Measurements from ENCODE around the gene LRRFIP1.
A peak's percentile ranks its signal among the peaks of the same experiment; 100 is the strongest.
"Not testable (repeated sequence)": the region's sequence is repeated elsewhere in the genome, so short reads cannot be mapped to it uniquely, and the experiment has no call there.

Gene LRRFIP1

DNA sequence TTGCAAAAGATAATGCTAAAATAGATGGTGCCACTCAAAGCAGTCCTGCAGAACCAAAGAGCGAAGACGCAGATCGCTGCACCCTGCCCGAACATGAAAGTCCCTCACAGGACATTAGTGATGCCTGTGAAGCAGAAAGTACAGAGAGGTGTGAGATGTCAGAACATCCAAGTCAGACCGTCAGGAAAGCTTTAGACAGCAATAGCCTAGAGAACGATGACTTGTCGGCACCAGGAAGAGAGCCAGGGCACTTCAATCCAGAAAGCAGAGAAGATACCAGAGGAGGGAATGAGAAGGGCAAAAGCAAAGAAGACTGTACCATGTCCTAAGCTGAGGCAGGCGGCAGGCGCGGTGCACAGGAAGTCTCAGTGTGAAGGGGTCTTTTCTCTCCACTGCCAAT lies 136.4 kb downstream of the LRRFIP1 start:
- no peak for ATAC-seq
- peaks cover 62% of the 10 kb centered on the region for H3K36me3 Mint-ChIP-seq
- no peak overlapping the region for H3K4me3 Mint-ChIP-seq
- H3K27me3 Mint-ChIP-seq: no peaks in the 10 kb centered on the region
- no peak overlapping the region for H3K27ac Mint-ChIP-seq
- H3K9me3 Mint-ChIP-seq: no peaks in the 10 kb centered on the region
- no peaks in the 10 kb centered on the region for H3K4me1 Mint-ChIP-seq

DNA sequence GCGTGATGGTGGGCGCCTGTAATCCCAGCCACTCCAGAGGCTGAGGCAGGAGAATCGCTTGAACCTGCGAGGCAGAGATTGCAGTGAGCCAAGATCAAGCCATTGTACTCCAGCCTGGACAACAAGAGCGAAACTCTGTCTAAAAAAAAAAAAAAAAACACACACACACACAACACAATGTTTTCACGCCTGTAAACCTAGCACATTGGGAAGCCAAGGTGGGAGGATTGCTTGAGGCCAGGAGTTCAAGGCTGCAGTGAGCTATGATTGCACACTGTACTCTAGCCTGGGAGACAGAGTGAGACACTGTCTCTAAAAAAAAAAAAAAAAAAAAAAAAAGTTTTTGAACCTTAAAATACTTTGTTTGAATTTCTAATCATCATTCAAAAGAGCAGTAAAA lies 137.7 kb downstream of the LRRFIP1 start:
- not testable (repeated sequence) for H3K9me3 Mint-ChIP-seq, H3K4me1 Mint-ChIP-seq, ATAC-seq, H3K27ac Mint-ChIP-seq, H3K27me3 Mint-ChIP-seq, H3K4me3 Mint-ChIP-seq
- peaks cover 63% of the 10 kb centered on the region for H3K36me3 Mint-ChIP-seq

DNA sequence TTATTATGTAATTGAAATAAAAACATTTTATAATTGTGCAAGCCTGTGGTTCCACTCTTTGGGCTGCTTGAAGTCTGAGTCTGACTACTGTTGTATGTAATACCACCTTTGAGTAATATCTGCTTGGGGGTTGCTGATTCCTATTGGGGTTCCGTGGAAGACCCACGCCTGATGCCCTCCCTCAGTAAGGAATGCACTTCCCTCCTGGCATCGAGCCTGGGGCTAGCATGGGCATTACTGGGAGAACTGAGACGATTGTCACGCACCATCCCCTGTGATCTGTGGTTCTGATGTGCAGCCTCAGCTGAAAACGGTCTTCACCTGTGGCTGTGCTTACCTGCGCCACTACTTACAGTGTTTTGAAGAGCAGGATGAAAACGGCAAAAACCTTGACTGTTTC lies 138.5 kb downstream of the LRRFIP1 start:
- no peaks in the 10 kb centered on the region for H3K27me3 Mint-ChIP-seq
- no peak overlapping the region for H3K4me3 Mint-ChIP-seq
- peaks cover 62% of the 10 kb centered on the region for H3K36me3 Mint-ChIP-seq
- no peak for ATAC-seq
- no peaks in the 10 kb centered on the region for H3K9me3 Mint-ChIP-seq
- H3K27ac Mint-ChIP-seq: no peak overlapping the region
- no peaks in the 10 kb centered on the region for H3K4me1 Mint-ChIP-seq

DNA sequence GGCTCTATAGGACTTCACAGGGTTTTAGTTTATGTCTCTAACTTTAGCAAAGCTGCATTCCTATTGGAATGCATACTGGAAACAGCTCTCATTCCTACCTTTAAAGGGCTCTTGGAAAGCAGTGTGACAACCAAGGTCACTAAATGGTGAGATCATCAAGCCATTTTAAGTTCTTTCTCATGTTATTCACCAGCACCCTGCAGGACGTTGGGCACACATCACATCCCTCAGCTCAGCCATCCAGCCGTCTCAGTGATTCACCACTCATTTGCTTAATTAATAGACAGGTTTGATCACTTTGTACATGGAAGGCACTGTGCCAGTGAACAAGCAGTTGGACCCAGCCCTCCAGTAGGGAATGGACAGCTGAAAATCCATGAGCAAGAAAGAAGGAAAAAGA lies 139.0 kb downstream of the LRRFIP1 start:
- ATAC-seq: no peak
- H3K27ac Mint-ChIP-seq: no peak overlapping the region
- no peak overlapping the region for H3K4me3 Mint-ChIP-seq
- H3K27me3 Mint-ChIP-seq: no peaks in the 10 kb centered on the region
- peaks cover 62% of the 10 kb centered on the region for H3K36me3 Mint-ChIP-seq
- no peaks in the 10 kb centered on the region for H3K4me1 Mint-ChIP-seq
- no peaks in the 10 kb centered on the region for H3K9me3 Mint-ChIP-seq

DNA sequence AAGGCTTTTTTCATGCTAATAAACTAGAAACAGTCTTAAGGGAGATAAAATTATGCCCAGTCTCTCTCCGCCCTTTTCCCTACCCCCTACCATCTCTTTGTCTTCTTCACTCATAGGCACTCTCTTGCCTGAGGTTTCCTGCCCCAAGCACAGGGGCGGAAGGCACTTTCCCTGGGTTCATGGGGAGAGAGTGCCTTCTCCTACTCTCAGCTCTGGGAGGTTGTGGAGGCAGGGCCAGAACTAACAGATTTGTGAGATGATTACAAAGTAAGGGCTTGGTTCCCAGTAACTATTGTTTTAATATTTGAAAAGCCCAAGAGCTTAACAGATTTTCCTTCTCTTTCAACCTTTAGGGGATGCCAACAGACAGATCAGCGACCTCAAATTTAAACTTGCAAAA lies 145.1 kb downstream of the LRRFIP1 start:
- peaks cover 76% of the 10 kb centered on the region for H3K36me3 Mint-ChIP-seq
- no peaks in the 10 kb centered on the region for H3K9me3 Mint-ChIP-seq
- no peak overlapping the region for H3K4me3 Mint-ChIP-seq
- no peaks in the 10 kb centered on the region for H3K27me3 Mint-ChIP-seq
- no peak for ATAC-seq
- no peaks in the 10 kb centered on the region for H3K4me1 Mint-ChIP-seq
- no peak overlapping the region for H3K27ac Mint-ChIP-seq

DNA sequence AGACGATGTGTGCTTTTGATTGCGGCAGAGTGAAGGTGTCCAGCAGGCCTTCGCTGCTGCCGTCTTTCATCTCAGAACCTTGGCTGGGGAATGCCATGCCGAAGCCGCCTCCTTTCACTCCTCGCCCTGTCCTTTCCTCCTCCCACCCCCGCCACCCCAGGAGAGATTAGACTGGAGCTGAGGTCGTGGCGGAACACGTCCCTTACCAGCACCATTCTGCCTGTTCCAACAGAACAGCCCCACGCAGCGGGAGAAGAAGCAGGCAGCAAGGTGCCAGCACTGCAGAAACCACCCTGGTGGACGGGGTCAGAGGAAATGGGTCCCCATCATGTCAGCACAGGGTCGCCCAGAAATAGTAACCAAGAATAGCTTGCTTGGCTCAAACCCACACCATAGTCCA lies 146.4 kb downstream of the LRRFIP1 start:
- Mint-ChIP-seq H3K36me3 (peaks cover 81% of the 10 kb centered on the region), H3K9me3 (no peaks in the 10 kb centered on the region), H3K4me3 (no peak overlapping the region), H3K4me1 (no peaks in the 10 kb centered on the region), H3K27ac (no peak overlapping the region), H3K27me3 (no peaks in the 10 kb centered on the region)
- no peak for ATAC-seq

DNA sequence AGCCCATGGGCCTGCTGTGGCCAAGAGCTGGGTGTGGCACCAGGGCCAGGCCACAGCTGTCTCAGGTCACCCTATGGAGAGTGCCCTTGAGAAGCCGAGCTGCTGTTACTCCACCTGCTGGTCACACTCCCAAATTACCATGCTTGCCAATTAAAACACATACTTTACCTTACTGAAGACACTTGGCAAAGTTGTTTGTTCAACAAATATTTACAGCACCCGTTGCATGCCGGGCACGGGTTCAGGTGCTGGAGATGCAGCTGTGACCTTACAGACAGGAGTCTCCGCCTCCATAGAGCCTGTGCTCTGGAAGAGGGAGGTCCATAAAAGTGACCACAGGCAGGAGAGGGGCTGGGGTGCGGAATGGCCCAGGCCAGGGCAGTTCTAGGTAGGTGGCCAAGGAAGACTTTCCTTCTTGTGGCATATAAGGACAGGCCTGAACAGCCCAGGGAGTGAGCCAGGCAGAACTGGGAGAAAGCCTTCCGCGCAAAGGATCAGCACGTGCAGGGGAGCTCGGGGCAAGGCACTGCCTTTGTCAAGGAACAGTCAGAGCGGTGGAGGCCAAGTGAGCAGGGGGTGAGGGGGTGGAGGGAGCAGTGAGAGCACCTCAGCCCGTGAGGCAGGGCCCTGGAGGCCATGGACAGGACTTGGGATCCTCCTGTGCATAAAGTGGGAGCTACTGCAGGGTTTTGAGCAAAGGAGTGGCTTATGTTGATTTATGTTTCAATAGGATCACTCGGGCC lies 147.6 kb downstream of the LRRFIP1 start:
- no peaks in the 10 kb centered on the region for H3K9me3 Mint-ChIP-seq
- no peak overlapping the region for H3K4me3 Mint-ChIP-seq
- H3K27ac Mint-ChIP-seq: no peak overlapping the region
- H3K27me3 Mint-ChIP-seq: no peaks in the 10 kb centered on the region
- no peaks in the 10 kb centered on the region for H3K4me1 Mint-ChIP-seq
- peak; percentile 63 for ATAC-seq
- peaks cover 83% of the 10 kb centered on the region for H3K36me3 Mint-ChIP-seq

DNA sequence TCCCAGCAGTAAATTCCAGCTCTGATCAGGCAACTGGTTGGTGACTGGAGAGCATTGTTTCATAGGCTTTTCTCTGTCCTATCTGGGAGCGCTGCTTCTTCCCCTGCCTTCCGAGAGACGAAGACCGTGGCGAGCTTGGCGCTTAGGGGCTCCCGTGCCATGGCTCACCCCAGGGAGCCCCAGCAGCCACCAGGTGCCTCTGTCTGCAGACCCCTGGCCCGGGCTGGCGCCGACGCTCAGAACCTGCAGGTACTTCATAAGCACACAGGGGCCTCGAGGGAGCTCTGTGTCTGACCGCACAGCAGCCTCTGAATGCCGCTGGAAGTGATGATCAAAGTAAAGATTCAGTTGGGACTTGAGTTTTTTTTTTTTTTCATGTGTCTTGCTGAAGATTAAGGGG lies 152.1 kb downstream of the LRRFIP1 start:
- Mint-ChIP-seq H3K27ac (no peak overlapping the region), H3K9me3 (peaks cover 2% of the 10 kb centered on the region), H3K27me3 (no peaks in the 10 kb centered on the region), H3K4me1 (no peaks in the 10 kb centered on the region), H3K4me3 (no peak overlapping the region), H3K36me3 (peaks cover 91% of the 10 kb centered on the region)
- ATAC-seq: no peak

DNA sequence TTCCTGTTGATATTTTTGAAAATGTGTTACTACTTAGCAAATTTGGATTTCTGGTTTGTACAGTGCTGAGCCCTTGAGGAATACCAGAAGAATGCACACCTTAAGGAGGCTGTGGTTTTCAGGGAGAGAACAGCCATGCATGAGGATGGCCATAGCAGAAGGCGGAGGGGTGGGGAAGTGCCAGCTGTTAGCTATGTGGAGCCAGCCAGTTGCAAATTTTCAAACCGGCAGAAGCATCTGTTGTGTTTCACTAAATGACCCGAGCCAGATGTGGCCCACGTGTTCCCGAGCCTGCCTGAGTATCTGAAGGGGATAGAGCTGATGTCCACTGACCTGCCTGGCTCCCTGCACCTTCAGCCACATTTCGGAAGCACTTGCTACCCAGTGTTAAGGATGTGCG lies 154.8 kb downstream of the LRRFIP1 start:
- ATAC-seq: no peak
- no peak overlapping the region for H3K4me3 Mint-ChIP-seq
- no peak overlapping the region for H3K27ac Mint-ChIP-seq
- peaks cover 92% of the 10 kb centered on the region for H3K36me3 Mint-ChIP-seq
- H3K27me3 Mint-ChIP-seq: no peaks in the 10 kb centered on the region
- H3K9me3 Mint-ChIP-seq: peaks cover 10% of the 10 kb centered on the region
- H3K4me1 Mint-ChIP-seq: no peaks in the 10 kb centered on the region

DNA sequence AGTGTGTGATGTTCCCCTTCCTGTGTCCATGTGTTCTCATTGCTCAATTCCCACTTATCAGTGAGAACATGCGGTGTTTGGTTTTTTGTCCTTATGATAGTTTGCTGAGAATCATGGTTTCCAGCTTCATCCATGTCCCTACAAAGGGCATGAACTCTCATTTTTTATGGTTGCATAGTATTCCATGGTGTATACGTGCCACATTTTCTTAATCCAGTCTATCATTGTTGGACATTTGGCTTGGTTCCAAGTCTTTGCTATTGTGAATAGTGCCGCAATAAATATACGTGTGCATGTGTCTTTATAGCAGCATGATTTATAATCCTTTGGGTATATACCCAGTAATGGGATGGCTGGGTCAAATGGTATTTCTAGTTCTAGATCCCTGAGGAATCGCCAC lies 156.3 kb downstream of the LRRFIP1 start:
- not testable (repeated sequence) for H3K4me3 Mint-ChIP-seq, H3K4me1 Mint-ChIP-seq, ATAC-seq, H3K27me3 Mint-ChIP-seq, H3K27ac Mint-ChIP-seq
- H3K9me3 Mint-ChIP-seq: peaks cover 10% of the 10 kb centered on the region
- peaks cover 88% of the 10 kb centered on the region for H3K36me3 Mint-ChIP-seq

DNA sequence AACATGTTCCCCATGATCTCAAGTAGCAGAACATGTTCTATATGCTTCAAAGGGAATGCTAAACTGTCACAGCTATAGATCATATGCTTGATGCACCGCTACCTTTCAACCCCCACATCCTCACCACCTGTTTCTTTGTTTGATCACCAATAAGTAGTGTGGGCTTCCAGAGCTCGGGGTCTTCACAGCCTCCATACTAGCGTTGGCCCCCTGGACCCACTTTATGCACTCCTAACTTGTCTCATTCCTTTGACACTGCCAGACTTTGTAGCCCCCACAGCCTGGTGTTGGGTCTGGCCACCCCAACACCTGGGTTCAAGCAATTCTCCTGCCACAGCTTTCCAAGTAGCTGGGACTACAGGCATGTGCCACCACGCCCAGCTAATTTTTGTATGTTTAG lies 159.5 kb downstream of the LRRFIP1 start:
- Mint-ChIP-seq H3K4me1 (no peaks in the 10 kb centered on the region), H3K27ac (no peak overlapping the region), H3K4me3 (no peak overlapping the region), H3K36me3 (peaks cover 72% of the 10 kb centered on the region), H3K9me3 (peaks cover 13% of the 10 kb centered on the region), H3K27me3 (no peaks in the 10 kb centered on the region)
- ATAC-seq: no peak

DNA sequence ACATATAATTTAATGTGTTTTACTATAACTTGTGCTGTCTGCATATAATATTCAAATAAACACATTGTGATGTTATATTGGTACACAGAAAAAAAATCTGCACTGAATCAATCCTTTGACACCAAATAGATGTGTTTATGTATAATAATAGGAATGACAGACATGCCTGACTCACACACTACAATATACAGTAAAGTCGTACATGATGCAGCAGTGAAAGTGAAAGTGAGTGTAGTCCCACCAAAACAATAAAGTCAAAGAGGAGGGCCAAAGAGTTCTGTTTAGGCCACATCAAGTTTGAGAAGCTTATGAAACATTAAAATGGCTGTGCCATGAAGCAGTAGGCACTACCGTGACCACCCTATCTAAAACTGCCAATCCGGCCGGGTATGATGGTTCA lies 163.0 kb downstream of the LRRFIP1 start:
- ATAC-seq: no peak
- H3K27me3 Mint-ChIP-seq: no peaks in the 10 kb centered on the region
- H3K9me3 Mint-ChIP-seq: peaks cover 10% of the 10 kb centered on the region
- H3K36me3 Mint-ChIP-seq: peaks cover 51% of the 10 kb centered on the region
- no peaks in the 10 kb centered on the region for H3K4me1 Mint-ChIP-seq
- H3K4me3 Mint-ChIP-seq: no peak overlapping the region
- H3K27ac Mint-ChIP-seq: no peak overlapping the region

DNA sequence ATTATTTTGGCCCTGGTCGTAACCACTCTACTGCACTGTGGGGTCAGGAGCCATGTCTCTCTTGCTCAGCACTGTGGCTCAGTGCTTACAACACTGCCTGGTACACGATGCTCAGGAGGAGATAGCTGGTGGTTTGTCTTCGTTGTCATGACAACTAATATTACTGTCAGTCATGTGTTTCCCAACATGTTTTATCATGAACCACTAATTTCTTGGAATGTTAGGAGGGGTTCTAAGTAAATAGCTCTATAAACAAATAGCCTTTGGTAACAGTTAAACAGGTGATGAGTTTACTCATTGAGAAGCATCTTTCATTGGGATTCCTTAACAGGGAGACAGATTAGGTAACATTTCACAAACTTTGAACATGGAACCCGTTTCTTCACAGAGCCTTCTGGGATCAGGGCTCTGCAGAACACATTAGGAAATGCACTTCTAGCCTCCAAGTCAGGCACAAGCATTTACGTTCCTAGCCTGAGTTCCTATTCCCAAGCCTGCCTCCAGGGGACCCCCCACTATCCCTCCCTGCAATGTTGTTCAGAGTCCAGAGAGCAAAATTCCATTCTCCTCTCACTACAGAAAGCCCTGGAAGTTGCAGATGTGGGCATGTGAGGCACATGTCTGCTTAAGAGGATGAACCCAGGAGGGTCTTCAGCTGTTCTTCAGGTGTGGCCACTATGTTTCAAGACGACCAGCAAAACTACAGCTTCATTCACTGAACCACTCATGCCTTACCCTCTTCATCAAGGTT lies 164.8 kb downstream of the LRRFIP1 start:
- Mint-ChIP-seq H3K4me1 (no peaks in the 10 kb centered on the region), H3K36me3 (peaks cover 33% of the 10 kb centered on the region), H3K27me3 (no peaks in the 10 kb centered on the region), H3K9me3 (peaks cover 2% of the 10 kb centered on the region), H3K4me3 (no peak overlapping the region), H3K27ac (no peak overlapping the region)
- ATAC-seq: no peak

DNA sequence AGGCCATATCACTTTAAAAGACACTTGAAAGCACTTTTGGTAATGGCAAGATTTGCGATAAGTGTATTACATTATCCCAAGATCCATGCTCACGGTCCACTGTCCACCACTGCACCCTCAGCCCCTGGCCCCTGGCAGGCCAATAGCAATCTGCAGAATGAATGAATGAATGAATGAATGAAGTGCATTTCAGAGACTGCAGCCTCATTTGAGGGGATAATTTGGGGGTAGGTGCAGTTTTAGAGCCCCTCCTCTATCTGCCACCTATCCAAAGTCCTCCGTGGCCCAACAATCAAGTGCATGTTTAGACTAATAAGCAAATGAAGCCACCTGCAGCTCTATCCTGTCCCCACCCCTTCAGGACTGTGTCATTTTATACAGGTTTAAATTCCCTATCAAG lies 169.9 kb downstream of the LRRFIP1 start:
- H3K27ac Mint-ChIP-seq: no peak overlapping the region

DNA sequence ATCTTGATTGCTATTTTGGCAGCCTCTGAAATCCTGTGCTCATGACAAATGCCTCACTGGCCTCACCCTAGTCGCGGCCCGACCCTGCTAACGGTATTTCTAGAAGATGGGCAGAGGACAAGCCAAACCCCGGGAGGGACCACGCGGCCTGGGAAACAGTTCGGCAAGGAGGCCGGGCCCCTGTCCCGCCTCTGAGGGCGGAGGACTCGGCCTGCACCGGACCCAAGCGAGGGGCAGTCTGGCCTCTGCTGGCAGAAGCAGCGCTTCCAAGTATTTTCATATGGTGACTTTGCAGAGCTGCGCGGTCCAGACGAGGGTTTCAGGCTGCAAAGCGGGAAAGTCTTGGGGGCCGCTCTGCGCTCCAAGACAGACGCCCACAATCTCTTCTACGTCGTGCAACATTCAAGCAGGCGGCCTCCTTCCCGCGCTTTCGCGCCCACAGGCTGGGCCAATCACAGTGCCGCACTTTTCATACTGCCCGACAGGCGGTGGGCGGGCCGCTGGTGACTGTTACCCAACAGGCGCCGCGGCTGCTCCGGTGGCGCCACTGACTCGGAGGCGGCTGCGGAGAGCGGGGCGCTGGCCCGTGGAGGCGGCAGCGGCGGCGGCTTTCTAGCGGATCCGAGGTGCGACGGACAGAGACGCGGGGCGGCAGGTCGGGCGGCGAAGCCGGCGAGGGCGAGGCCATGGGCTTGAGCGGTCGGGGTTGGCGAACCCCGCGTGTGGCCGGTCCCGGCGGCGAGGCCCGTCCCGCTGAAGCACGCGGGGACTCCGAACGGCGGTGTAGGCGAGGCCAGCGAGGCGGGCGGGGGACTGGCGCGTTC lies 171.1 kb downstream of the LRRFIP1 start, which contains the start of gene RBM44:
RBM44 (plus strand) TSS at position 544 of the 824 bp plus-strand sequence. CDS start 14,831 bp downstream, outside the sequence.
- no peak within 1 kb of the TSS for H3K4me3 Mint-ChIP-seq
- no peak within 1 kb of the TSS for H3K27ac Mint-ChIP-seq
- ATAC-seq: peak; percentile 16
- no peaks in the 10 kb centered on the region for H3K4me1 Mint-ChIP-seq
- no peaks in the 10 kb centered on the region for H3K27me3 Mint-ChIP-seq
- peaks cover 13% of the 10 kb centered on the region for H3K36me3 Mint-ChIP-seq
- H3K9me3 Mint-ChIP-seq: peaks cover 3% of the 10 kb centered on the region

More for the DNA sequence above, 169.9 kb downstream of the LRRFIP1 start:
- Mint-ChIP-seq H3K4me1 (no peaks in the 10 kb centered on the region), H3K4me3 (no peak overlapping the region), H3K9me3 (peaks cover 3% of the 10 kb centered on the region), H3K36me3 (peaks cover 18% of the 10 kb centered on the region), H3K27me3 (no peaks in the 10 kb centered on the region)
- ATAC-seq: no peak
